ENCODE data around the gene BPIFB3. TPM values are rescaled to one million over a fixed set of nuclear protein-coding genes. Genes with fewer than 3 reads are reported as not detected.

BPIFB3 gene
- total RNA-seq, 2 donors from 2014 or later = not detected

GRCh38 chr20:33030569-33030968 is 23.1 kb upstream of the BPIFB3 start:
- intact Hi-C loops (cut with DNase I) = no loop called here
- Histone ChIP-seq H3K9me3 (no peaks in the 10 kb centered on the region), H3K27ac (no peak overlapping the region), H3K36me3 (replicated peaks in 1 of 2; ENCODE audit: insufficient read depth in 1 of 2, low read depth in 2 of 2) (no peaks in the 10 kb centered on the region), H3K27me3 (no peaks in the 10 kb centered on the region), H3K4me1 (no peaks in the 10 kb centered on the region), H3K4me3 (no peak overlapping the region)
- 65 to 69% methylated on average over 6 of the region's 6 CpGs for WGBS, 2 donors
- DNase-seq (no peak), ATAC-seq (no peak)
- TF ChIP-seq, protein P1, sequence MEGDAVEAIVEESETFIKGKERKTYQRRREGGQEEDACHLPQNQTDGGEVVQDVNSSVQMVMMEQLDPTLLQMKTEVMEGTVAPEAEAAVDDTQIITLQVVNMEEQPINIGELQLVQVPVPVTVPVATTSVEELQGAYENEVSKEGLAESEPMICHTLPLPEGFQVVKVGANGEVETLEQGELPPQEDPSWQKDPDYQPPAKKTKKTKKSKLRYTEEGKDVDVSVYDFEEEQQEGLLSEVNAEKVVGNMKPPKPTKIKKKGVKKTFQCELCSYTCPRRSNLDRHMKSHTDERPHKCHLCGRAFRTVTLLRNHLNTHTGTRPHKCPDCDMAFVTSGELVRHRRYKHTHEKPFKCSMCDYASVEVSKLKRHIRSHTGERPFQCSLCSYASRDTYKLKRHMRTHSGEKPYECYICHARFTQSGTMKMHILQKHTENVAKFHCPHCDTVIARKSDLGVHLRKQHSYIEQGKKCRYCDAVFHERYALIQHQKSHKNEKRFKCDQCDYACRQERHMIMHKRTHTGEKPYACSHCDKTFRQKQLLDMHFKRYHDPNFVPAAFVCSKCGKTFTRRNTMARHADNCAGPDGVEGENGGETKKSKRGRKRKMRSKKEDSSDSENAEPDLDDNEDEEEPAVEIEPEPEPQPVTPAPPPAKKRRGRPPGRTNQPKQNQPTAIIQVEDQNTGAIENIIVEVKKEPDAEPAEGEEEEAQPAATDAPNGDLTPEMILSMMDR (IDR thresholded peaks at IDR 0.05) = no peak
- no peak for TF ChIP-seq POLR2A (IDR thresholded peaks at IDR 0.05)

GRCh38 chr20:33031531-33031930 is 22.2 kb upstream of the BPIFB3 start, which contains the start of gene BPIFB6:
BPIFB6 (plus strand) TSS chr20:33031648; CDS start chr20:33031648, 0 bp downstream.
- H3K4me1 ChIP-seq = no peaks in the 10 kb centered on the region
- intact Hi-C loops (cut with DNase I) = no loop called here
- no peak for ATAC-seq
- no peak for TF ChIP-seq POLR2A (IDR thresholded peaks at IDR 0.05)
- TF ChIP-seq, protein P1 (IDR thresholded peaks at IDR 0.05) = no peak
- no peaks in the 10 kb centered on the region for H3K36me3 ChIP-seq (replicated peaks in 1 of 2; ENCODE audit: insufficient read depth in 1 of 2, low read depth in 2 of 2)
- no peak for DNase-seq
- no peaks in the 10 kb centered on the region for H3K9me3 ChIP-seq
- H3K4me3 ChIP-seq = no peak within 1 kb of the TSS
- no peaks in the 10 kb centered on the region for H3K27me3 ChIP-seq
- 67 to 77% methylated on average over 1 to 10 of the region's 10 CpGs for WGBS, 2 donors
- no peak within 1 kb of the TSS for H3K27ac ChIP-seq

GRCh38 chr20:33032555-33032954 is 21.1 kb upstream of the BPIFB3 start:
- no peaks in the 10 kb centered on the region for H3K27me3 ChIP-seq
- ATAC-seq = no peak
- no peak overlapping the region for H3K27ac ChIP-seq
- H3K9me3 ChIP-seq = no peaks in the 10 kb centered on the region
- no peaks in the 10 kb centered on the region for H3K4me1 ChIP-seq
- TF ChIP-seq, protein P1 (IDR thresholded peaks at IDR 0.05) = no peak
- no peak for TF ChIP-seq POLR2A (IDR thresholded peaks at IDR 0.05)
- H3K4me3 ChIP-seq = no peak overlapping the region
- WGBS, 2 donors = 59 to 63% methylated on average over 6 of the region's 6 CpGs
- DNase-seq = no peak
- no peaks in the 10 kb centered on the region for H3K36me3 ChIP-seq (replicated peaks in 1 of 2; ENCODE audit: insufficient read depth in 1 of 2, low read depth in 2 of 2)
- intact Hi-C loops (cut with DNase I) = no loop called here

- no peak for DNase-seq
- Histone ChIP-seq H3K4me1 (no peaks in the 10 kb centered on the region), H3K27ac (no peak overlapping the region), H3K27me3 (no peaks in the 10 kb centered on the region), H3K4me3 (no peak overlapping the region), H3K36me3 (replicated peaks in 1 of 2; ENCODE audit: insufficient read depth in 1 of 2, low read depth in 2 of 2) (no peaks in the 10 kb centered on the region), H3K9me3 (no peaks in the 10 kb centered on the region)
- ATAC-seq = no peak
- intact Hi-C loops (cut with DNase I) = no loop called here
- TF ChIP-seq, protein P1 (IDR thresholded peaks at IDR 0.05) = no peak
- no peak for TF ChIP-seq POLR2A (IDR thresholded peaks at IDR 0.05)
- 53 to 60% methylated on average over 4 to 5 of the region's 5 CpGs for WGBS, 2 donors
Observed at GRCh38 chr20:33033381-33033780, 20.3 kb upstream of the BPIFB3 start.

DNA sequence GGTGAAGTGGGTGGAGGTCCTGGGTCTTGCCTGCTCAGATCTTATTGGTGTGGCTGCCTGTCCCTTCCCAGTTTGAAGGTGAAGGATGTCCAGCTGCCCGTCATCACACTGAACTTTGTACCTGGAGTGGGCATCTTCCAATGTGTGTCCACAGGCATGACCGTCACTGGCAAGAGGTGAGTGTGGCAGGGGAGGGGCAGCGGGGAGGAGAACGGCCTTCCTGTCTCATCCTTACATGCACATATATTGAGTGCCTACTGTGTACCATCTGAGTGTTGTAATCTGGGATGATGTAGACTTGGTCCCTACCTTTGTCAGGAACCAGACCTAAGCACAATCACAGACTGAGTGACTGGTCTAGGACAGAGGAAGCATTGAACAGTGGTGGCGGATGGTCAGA is 19.6 kb upstream of the BPIFB3 start:
- intact Hi-C loops (cut with DNase I) = no loop called here
- no peak overlapping the region for H3K4me3 ChIP-seq
- no peak for TF ChIP-seq POLR2A (IDR thresholded peaks at IDR 0.05)
- TF ChIP-seq, protein P1 (IDR thresholded peaks at IDR 0.05) = no peak
- DNase-seq (no peak), ATAC-seq (no peak)
- H3K36me3 ChIP-seq (replicated peaks in 1 of 2; ENCODE audit: insufficient read depth in 1 of 2, low read depth in 2 of 2) = no peaks in the 10 kb centered on the region
- H3K9me3 ChIP-seq = no peaks in the 10 kb centered on the region
- H3K27me3 ChIP-seq = no peaks in the 10 kb centered on the region
- H3K4me1 ChIP-seq = no peaks in the 10 kb centered on the region
- no peak overlapping the region for H3K27ac ChIP-seq
- WGBS, 2 donors = 53 to 64% methylated on average over 3 to 5 of the region's 5 CpGs
